Stimulated activated CD8-positive, alpha-beta memory T cell treated with anti-CD3 and anti-CD28 coated beads, Interleukin-4, amount 100 ng/mL, for 24 hours (primary cell): ENCODE measurements around the gene SERPINE1.
"Not testable (repeated sequence)": the region's sequence is repeated elsewhere in the genome, so short reads cannot be mapped to it uniquely, and the experiment has no call there.

Source experiments
- DNase-seq: peaks from one replicate; pipeline ENCODE4 v3.0.0-alpha.2; 2020; ENCODE audit warnings: low read depth

Gene SERPINE1

DNA sequence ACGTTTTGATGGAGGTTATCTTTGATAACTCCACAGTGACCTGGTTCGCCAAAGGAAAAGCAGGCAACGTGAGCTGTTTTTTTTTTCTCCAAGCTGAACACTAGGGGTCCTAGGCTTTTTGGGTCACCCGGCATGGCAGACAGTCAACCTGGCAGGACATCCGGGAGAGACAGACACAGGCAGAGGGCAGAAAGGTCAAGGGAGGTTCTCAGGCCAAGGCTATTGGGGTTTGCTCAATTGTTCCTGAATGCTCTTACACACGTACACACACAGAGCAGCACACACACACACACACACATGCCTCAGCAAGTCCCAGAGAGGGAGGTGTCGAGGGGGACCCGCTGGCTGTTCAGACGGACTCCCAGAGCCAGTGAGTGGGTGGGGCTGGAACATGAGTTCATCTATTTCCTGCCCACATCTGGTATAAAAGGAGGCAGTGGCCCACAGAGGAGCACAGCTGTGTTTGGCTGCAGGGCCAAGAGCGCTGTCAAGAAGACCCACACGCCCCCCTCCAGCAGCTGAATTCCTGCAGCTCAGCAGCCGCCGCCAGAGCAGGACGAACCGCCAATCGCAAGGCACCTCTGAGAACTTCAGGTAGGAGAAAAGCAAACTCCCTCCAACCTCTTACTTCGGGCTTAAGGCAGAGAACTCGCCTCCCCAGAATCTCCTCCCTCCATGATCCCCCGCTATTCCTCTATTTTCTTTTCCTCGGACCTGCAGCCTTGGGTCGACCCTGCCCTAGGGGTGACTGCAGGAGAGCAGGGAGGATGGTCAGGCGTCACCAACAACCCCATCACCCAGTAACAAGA is at the start of gene SERPINE1:
Gene SERPINE1, plus strand, starts transcription at position 454 of the 809 bp plus-strand sequence. CDS start 1,290 bp downstream, outside the sequence.
- peak; percentile 19 for DNase-seq

DNA sequence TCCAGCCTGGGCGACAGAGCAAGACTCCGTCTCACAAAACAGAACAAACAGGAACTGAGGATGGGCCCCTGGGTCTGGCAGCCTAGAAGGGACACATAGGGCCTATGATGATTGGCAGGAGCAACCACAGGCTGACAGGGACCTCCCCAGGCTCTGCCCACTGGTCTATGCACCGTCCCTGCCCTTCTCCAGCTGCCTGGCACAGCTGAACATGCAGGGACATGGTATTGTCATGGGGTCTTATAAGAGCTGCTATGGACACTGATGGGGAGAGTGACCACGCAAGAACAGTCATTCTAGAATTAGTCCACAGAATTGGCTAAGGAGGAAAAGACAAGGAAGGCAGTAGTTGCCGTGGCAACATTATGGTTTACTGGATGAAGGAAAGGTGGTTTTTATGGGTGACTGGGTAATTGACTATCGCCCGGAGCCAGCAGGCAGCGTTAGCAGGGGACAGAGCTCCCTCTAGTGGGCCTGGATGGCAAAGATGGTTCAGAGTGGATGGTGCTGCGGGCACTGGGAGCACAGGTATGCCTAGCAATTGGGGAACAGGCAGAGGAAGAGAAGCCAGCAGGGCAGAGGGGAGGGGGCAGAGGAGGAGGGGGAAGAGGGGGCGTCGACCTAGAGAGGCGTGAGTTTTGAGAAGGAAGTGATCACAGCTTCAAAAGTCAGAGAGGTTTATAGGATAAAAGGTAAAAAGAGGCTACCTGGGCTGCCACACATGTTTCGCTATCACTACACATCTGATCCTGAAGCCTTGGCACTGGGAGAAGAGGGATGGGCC is 49.4 kb upstream of the SERPINE1 start:
- DNase-seq = peak; percentile 77

DNA sequence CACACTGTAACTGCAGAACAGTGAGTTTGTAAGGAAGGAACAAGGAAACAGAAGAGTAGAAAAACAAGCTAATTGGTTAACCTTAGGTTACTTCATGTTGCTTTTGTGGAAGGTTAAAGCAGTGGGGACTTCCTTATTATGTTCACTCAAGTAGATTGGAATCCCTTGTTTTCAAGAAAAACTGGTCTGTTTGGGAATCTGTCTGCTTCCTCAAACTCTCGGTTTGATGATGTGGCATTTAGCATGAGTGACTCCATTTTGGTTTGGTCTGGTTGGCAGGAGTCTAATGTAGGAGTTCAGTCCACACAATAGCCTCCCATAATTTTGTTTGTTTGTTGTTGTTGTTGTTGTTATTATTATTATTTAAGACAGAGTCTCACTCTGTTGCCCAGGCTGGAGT is 45.5 kb upstream of the SERPINE1 start:
- no peak for DNase-seq

DNA sequence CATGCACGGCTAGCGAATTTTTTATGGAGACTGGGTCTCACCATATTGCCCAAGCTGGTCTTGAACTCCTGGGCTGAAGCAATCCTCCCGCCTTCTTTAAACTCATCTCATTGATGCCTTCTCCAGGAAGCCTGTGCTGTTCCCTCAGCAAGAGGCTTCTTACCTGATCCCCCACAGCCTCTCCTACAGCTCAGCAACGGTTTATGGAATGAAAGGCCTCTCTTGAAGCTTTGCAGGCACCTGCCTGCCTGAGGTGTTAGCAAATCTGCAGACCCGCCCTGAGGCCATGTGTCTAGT is 42.1 kb upstream of the SERPINE1 start:
- DNase-seq = no peak

- DNase-seq = peak; percentile 66
Measured at GRCh38 chr7:101085162-101085964, 41.5 kb upstream of the SERPINE1 start, which contains the start of gene TRIM56. TRIM56 (plus strand) TSS chr7:101085481; CDS start chr7:101087313, 1,832 bp downstream.

DNA sequence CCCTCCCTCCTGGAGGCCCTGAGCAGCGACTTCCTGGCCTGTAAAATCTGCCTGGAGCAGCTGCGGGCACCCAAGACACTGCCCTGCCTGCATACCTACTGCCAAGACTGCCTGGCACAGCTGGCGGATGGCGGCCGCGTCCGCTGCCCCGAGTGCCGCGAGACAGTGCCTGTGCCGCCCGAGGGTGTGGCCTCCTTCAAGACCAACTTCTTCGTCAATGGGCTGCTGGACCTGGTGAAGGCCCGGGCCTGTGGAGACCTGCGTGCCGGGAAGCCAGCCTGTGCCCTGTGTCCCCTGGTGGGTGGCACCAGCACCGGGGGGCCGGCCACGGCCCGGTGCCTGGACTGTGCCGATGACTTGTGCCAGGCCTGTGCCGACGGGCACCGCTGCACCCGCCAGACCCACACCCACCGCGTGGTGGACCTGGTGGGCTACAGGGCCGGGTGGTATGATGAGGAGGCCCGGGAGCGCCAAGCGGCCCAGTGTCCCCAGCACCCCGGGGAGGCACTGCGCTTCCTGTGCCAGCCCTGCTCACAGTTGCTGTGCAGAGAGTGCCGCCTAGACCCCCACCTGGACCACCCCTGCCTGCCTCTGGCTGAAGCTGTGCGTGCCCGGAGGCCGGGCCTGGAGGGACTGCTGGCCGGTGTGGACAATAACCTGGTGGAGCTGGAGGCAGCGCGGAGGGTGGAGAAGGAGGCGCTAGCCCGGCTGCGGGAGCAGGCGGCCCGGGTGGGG is 39.4 kb upstream of the SERPINE1 start:
- no peak for DNase-seq

- no peak for DNase-seq
Measured at GRCh38 chr7:101088069-101088425, 38.9 kb upstream of the SERPINE1 start.

- DNase-seq = no peak
Measured at GRCh38 chr7:101088858-101089529, 37.9 kb upstream of the SERPINE1 start.

DNA sequence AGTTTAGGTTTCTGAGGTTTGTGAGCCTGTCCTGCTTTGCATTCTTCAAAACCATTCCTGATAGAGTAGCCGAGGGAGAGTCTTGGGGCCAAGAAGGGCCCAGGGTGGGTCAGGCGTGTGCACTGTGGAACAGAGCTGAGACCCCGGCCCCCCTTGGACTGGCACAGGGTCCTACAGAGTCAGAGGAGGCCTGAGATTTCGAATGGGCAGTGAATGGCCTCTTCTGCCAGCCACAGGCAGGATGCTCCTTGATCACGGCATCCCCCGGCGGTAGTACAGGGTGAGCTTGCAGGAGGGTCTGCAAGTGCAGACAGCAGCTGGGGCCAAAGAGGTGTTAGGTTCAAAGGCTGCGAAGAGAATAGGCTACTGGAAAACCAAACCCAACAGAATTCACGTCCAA is 37.0 kb upstream of the SERPINE1 start:
- no peak for DNase-seq

- DNase-seq = not testable (repeated sequence)
Measured at GRCh38 chr7:101092266-101092905, 34.5 kb upstream of the SERPINE1 start.

- DNase-seq = no peak
Measured at GRCh38 chr7:101093906-101094305, 33.0 kb upstream of the SERPINE1 start.

DNA sequence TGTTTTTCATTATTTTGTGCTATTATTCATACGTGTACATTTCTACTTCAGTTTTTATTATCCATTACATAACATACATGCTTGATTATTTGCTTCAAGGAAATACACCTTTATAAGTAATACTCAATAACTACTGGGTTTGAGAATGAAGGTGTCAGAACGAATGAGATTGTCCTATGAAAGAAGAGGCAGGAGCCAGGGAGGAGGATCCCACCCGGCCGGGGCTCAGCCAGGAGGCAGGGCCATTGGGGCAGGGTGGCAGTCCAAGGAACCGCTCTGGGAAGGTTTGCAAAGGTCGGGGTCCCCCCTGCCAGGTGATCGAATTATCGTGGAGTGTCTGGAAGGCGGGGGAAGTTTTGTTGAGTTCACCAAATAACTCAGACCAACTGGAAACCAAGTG is 32.5 kb upstream of the SERPINE1 start:
- DNase-seq = no peak

DNA sequence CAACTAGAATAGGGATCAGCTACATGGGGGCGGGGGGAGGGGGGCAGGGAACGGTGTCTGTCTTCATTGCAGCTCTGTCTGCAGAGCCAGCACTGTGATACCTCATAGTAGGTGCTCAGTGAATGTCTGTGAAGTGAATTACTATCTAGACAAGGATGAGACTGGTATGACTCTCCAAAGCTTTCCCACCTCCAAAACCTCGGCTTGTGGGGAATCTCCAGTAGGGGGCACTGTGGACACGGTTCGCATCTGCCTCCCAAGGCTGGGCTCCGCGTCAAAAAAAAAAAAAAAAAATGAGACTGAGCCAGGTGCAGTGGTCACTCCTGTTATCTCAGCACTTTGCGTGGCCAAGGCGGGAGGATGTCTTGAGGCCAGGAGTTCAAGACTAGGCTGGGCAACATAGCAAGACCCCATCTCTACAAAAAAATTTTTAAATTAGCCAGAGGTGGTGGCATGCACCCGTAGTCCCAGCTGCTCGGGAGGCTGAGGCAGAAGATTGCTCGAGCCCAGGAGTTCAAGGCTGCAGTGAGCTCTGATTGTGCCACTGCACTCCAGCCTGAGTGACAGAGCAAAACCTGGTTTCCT is 32.0 kb upstream of the SERPINE1 start:
- peak; percentile 15 for DNase-seq

DNA sequence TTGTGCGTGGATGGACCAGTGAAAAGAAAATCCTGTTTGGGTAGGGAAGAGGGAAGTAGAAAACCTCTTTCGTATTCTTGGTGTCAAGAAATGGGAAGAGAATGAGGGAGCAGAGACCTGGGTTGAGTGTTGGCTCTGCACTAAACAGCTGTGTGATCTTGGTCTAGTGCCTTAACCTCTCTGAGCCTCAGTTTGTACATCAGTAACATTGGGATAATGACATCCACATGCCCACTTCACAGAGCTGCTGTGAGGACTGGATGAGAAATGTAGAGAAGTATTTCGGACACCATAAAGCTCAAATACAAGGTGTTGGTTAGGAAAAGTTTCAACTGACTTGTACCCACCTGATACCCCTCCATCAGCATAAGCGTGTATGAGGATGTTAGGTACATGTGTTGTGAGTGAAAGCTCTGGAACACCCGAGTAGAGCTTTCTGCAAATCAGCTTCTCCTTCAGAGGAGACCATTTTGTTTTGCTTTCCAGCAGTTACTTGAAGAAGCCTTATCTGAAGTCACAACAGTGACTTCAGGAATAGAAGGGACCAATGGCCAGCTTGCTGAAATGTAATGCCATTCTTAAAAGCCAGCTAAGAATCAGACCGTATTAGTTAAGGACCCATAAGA is 30.5 kb upstream of the SERPINE1 start:
- DNase-seq = no peak

GRCh38 chr7:101096957-101097347 is 30.0 kb upstream of the SERPINE1 start:
- DNase-seq = no peak

- no peak for DNase-seq
Measured at GRCh38 chr7:101097561-101097960, 29.3 kb upstream of the SERPINE1 start.

GRCh38 chr7:101099969-101100781 is 26.7 kb upstream of the SERPINE1 start:
- peak; percentile 50 for DNase-seq

GRCh38 chr7:101100858-101101847 is 25.8 kb upstream of the SERPINE1 start:
- DNase-seq = no peak
